ENCODE results near the gene GPX2. TPM values are rescaled to one million over a fixed set of nuclear protein-coding genes. Genes with fewer than 3 reads are reported as not detected.

The GPX2 gene
- polyA plus RNA-seq, 1 donor from 2014 or later, result not detected

GRCh38 chr14:64920465-64920864, 22.1 kb downstream of the GPX2 start:
- TF ChIP-seq SMC3 (conservative IDR thresholded peaks at IDR 0.05; ENCODE audit: poor library complexity) (no peak), RAD21 (conservative IDR thresholded peaks at IDR 0.05) (no peak), EZH2 (IDR thresholded peaks at IDR 0.05; ENCODE audit: borderline replicate concordance, insufficient read depth, low read length, poor library complexity, severe bottlenecking) (no peak), POLR2AphosphoS5 (IDR thresholded peaks at IDR 0.05) (no peak), TAF1 (IDR thresholded peaks at IDR 0.05; ENCODE audit: low read depth) (no peak), EP300 (conservative IDR thresholded peaks at IDR 0.05; ENCODE audit: poor library complexity, severe bottlenecking) (no peak), MXI1 (conservative IDR thresholded peaks at IDR 0.05; ENCODE audit: poor library complexity, severe bottlenecking) (no peak)
- TF ChIP-seq, protein P1, sequence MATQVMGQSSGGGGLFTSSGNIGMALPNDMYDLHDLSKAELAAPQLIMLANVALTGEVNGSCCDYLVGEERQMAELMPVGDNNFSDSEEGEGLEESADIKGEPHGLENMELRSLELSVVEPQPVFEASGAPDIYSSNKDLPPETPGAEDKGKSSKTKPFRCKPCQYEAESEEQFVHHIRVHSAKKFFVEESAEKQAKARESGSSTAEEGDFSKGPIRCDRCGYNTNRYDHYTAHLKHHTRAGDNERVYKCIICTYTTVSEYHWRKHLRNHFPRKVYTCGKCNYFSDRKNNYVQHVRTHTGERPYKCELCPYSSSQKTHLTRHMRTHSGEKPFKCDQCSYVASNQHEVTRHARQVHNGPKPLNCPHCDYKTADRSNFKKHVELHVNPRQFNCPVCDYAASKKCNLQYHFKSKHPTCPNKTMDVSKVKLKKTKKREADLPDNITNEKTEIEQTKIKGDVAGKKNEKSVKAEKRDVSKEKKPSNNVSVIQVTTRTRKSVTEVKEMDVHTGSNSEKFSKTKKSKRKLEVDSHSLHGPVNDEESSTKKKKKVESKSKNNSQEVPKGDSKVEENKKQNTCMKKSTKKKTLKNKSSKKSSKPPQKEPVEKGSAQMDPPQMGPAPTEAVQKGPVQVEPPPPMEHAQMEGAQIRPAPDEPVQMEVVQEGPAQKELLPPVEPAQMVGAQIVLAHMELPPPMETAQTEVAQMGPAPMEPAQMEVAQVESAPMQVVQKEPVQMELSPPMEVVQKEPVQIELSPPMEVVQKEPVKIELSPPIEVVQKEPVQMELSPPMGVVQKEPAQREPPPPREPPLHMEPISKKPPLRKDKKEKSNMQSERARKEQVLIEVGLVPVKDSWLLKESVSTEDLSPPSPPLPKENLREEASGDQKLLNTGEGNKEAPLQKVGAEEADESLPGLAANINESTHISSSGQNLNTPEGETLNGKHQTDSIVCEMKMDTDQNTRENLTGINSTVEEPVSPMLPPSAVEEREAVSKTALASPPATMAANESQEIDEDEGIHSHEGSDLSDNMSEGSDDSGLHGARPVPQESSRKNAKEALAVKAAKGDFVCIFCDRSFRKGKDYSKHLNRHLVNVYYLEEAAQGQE (IDR thresholded peaks at IDR 0.05; ENCODE audit: borderline replicate concordance), result no peak
- TF ChIP-seq, protein P2, sequence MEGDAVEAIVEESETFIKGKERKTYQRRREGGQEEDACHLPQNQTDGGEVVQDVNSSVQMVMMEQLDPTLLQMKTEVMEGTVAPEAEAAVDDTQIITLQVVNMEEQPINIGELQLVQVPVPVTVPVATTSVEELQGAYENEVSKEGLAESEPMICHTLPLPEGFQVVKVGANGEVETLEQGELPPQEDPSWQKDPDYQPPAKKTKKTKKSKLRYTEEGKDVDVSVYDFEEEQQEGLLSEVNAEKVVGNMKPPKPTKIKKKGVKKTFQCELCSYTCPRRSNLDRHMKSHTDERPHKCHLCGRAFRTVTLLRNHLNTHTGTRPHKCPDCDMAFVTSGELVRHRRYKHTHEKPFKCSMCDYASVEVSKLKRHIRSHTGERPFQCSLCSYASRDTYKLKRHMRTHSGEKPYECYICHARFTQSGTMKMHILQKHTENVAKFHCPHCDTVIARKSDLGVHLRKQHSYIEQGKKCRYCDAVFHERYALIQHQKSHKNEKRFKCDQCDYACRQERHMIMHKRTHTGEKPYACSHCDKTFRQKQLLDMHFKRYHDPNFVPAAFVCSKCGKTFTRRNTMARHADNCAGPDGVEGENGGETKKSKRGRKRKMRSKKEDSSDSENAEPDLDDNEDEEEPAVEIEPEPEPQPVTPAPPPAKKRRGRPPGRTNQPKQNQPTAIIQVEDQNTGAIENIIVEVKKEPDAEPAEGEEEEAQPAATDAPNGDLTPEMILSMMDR (IDR thresholded peaks at IDR 0.05; ENCODE audit: poor library complexity, severe bottlenecking), result no peak
- no peaks in the 10 kb centered on the region for H4K20me1 ChIP-seq (ENCODE audit: insufficient read depth)
- no peak overlapping the region for H3K9ac ChIP-seq (ENCODE audit: low read length)
- H3K27ac ChIP-seq (ENCODE audit: low read length), result no peak overlapping the region
- H3K9me2 ChIP-seq (ENCODE audit: insufficient read depth, low read length), result no peaks in the 10 kb centered on the region
- no peak overlapping the region for H3K4me3 ChIP-seq (ENCODE audit: low read length)
- no peak overlapping the region for H2AFZ ChIP-seq (ENCODE audit: low read depth, low read length)
- H3K36me3 ChIP-seq (ENCODE audit: insufficient read depth, low read length), result no peaks in the 10 kb centered on the region
- H3F3A ChIP-seq (ENCODE audit: insufficient read depth, low read length, poor library complexity, severe bottlenecking), result no peaks in the 10 kb centered on the region
- H3K27me3 ChIP-seq (ENCODE audit: insufficient read depth, low read depth, low read length), result no peaks in the 10 kb centered on the region
- no peaks in the 10 kb centered on the region for H3K9me3 ChIP-seq (ENCODE audit: low read length)
- no peak overlapping the region for H3K4me2 ChIP-seq (ENCODE audit: low read length)
- peaks cover 5% of the 10 kb centered on the region for H3K79me2 ChIP-seq (replicated peaks; ENCODE audit: insufficient read depth, low read length)

DNA sequence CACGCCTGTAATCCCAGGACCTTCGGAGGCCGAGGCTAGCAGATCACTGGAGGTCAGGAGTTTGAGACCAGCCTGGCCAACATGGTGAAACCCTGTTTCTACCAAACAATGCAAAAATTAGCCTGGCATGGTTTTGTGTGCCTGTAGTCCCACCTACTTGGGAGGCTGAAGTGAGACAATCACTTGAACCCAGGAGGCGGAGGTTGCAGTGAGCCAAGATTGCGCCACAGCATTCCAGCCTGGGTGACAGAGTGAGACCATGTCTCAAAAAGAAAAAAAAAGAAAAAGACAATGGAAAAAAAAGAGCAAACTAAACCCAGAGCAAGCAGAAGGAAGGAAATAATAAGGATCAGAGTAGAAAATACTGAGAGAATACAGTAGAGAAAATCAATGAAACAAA, 22.9 kb downstream of the GPX2 start:
- H3K79me2 ChIP-seq (replicated peaks; ENCODE audit: insufficient read depth, low read length), result peaks cover 14% of the 10 kb centered on the region
- no peak overlapping the region for H3K27ac ChIP-seq (ENCODE audit: low read length)
- H3K4me2 ChIP-seq (ENCODE audit: low read length), result no peak overlapping the region
- no peaks in the 10 kb centered on the region for H3K9me3 ChIP-seq (ENCODE audit: low read length)
- no peak overlapping the region for H2AFZ ChIP-seq (ENCODE audit: low read depth, low read length)
- H3K27me3 ChIP-seq (ENCODE audit: insufficient read depth, low read depth, low read length), result no peaks in the 10 kb centered on the region
- no peaks in the 10 kb centered on the region for H3K36me3 ChIP-seq (ENCODE audit: insufficient read depth, low read length)
- H3K4me3 ChIP-seq (ENCODE audit: low read length), result no peak overlapping the region
- H3K9ac ChIP-seq (ENCODE audit: low read length), result no peak overlapping the region
- H4K20me1 ChIP-seq (ENCODE audit: insufficient read depth), result no peaks in the 10 kb centered on the region
- no peak for TF ChIP-seq TAF1 (IDR thresholded peaks at IDR 0.05; ENCODE audit: low read depth)
- TF ChIP-seq, protein P2 (IDR thresholded peaks at IDR 0.05; ENCODE audit: poor library complexity, severe bottlenecking), result no peak
- TF ChIP-seq POLR2AphosphoS5 (IDR thresholded peaks at IDR 0.05), result no peak
- TF ChIP-seq EP300 (conservative IDR thresholded peaks at IDR 0.05; ENCODE audit: poor library complexity, severe bottlenecking), result no peak
- no peaks in the 10 kb centered on the region for H3K9me2 ChIP-seq (ENCODE audit: insufficient read depth, low read length)
- H3F3A ChIP-seq (ENCODE audit: insufficient read depth, low read length, poor library complexity, severe bottlenecking), result no peaks in the 10 kb centered on the region
